HPDE6-E6E7 (cell line): ENCODE measurements around the gene ERBB4.

Source experiments
- DNase-seq: peaks from one replicate; pipeline ENCODE4 v3.0.0; 2011; ENCODE audit warnings: missing footprints; ENCODE audit errors: extremely low spot score

Gene ERBB4

GRCh38 chr2:212364112-212364985 lies 174.3 kb downstream of the ERBB4 start:
- DNase-seq: no peak

- no peak for DNase-seq
These were observed 177.3 kb downstream of the ERBB4 start for GRCh38 chr2:212361174-212361756.

GRCh38 chr2:212360068-212360460 lies 178.5 kb downstream of the ERBB4 start:
- DNase-seq: no peak

GRCh38 chr2:212359425-212360067 lies 179.1 kb downstream of the ERBB4 start:
- no peak for DNase-seq

GRCh38 chr2:212357606-212358005 lies 181.0 kb downstream of the ERBB4 start:
- DNase-seq: no peak

- no peak for DNase-seq
These were observed 184.2 kb downstream of the ERBB4 start for GRCh38 chr2:212354382-212354781.

- no peak for DNase-seq
These were observed 190.1 kb downstream of the ERBB4 start for GRCh38 chr2:212348501-212348900.

- no peak for DNase-seq
These were observed 191.7 kb downstream of the ERBB4 start for GRCh38 chr2:212346865-212347264.

GRCh38 chr2:212345966-212346365 lies 192.6 kb downstream of the ERBB4 start:
- DNase-seq: no peak

- DNase-seq: no peak
These were observed 194.5 kb downstream of the ERBB4 start for GRCh38 chr2:212344131-212344530.

GRCh38 chr2:212343167-212343566 lies 195.4 kb downstream of the ERBB4 start:
- no peak for DNase-seq

GRCh38 chr2:212337486-212338343 lies 200.9 kb downstream of the ERBB4 start:
- no peak for DNase-seq

GRCh38 chr2:212337036-212337435 lies 201.6 kb downstream of the ERBB4 start:
- no peak for DNase-seq

GRCh38 chr2:212330263-212330662 lies 208.3 kb downstream of the ERBB4 start:
- no peak for DNase-seq

GRCh38 chr2:212328712-212329496 lies 209.7 kb downstream of the ERBB4 start:
- DNase-seq: no peak

GRCh38 chr2:212328136-212328535 lies 210.5 kb downstream of the ERBB4 start:
- no peak for DNase-seq

GRCh38 chr2:212327171-212327809 lies 211.3 kb downstream of the ERBB4 start:
- DNase-seq: no peak

GRCh38 chr2:212318636-212319035 lies 220.0 kb downstream of the ERBB4 start:
- no peak for DNase-seq

- DNase-seq: no peak
These were observed 223.9 kb downstream of the ERBB4 start for GRCh38 chr2:212314680-212315079.

GRCh38 chr2:212311807-212312404 lies 226.7 kb downstream of the ERBB4 start:
- DNase-seq: no peak
